IMR-90 (cell line): ENCODE results near the gene MOXD1.

Experiments
- POLR2A ChIP-seq: IDR thresholded peaks from 2 replicates; pipeline ENCODE4 v1.6.1; 2012; ENCODE audit warnings: mild to moderate bottlenecking, low read depth, low read length
- RAD21 ChIP-seq: IDR thresholded peaks from 2 replicates; pipeline ENCODE4 v1.6.1; 2012; ENCODE audit warnings: low read length, improper control_type of control experiment
- RCOR1 ChIP-seq: IDR thresholded peaks from 2 replicates; pipeline ENCODE4 v1.6.1; 2012; ENCODE audit warnings: mild to moderate bottlenecking, low read length, improper control_type of control experiment; ENCODE audit not compliant: insufficient replicate concordance
- RFX5 ChIP-seq: IDR thresholded peaks from 2 replicates; pipeline ENCODE4 v1.8.0; 2012; ENCODE audit warnings: low read depth, mild to moderate bottlenecking, low read length, moderate library complexity
- SMC3 ChIP-seq: fragments of 150-350 bp; IDR thresholded peaks from 2 replicates; pipeline ENCODE4 v1.6.1; 2016; ENCODE audit warnings: low read depth, mild to moderate bottlenecking, antibody characterized with exemption, low read length, moderate library complexity
- TF ChIP-seq, protein P1 (sequence below): conservative IDR thresholded peaks from 2 replicates; pipeline ENCODE4 v1.5.1; 2012; ENCODE audit warnings: mild to moderate bottlenecking, low read depth, low read length, improper control_type of control experiment

DNA sequence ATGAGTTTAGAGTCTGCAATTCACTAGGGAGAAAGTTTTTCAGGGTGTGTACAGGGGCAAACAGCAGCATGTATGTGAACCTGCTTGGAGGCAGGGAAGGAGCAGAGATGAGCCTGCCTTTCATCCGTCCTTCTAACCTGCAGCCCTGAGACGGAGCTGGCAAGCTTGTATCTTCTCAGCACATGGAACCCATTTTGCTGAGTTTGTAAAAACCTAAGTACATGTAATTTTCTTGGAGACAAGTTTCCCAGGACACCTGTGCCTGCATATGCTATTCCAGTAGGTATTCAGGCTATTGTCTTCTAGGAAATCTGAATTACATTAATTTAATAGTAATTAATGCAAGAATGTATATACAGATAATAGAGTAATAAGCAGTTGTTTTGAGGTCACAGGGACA is 28.8 kb upstream of the MOXD1 start:
- TF ChIP-seq, protein P1, sequence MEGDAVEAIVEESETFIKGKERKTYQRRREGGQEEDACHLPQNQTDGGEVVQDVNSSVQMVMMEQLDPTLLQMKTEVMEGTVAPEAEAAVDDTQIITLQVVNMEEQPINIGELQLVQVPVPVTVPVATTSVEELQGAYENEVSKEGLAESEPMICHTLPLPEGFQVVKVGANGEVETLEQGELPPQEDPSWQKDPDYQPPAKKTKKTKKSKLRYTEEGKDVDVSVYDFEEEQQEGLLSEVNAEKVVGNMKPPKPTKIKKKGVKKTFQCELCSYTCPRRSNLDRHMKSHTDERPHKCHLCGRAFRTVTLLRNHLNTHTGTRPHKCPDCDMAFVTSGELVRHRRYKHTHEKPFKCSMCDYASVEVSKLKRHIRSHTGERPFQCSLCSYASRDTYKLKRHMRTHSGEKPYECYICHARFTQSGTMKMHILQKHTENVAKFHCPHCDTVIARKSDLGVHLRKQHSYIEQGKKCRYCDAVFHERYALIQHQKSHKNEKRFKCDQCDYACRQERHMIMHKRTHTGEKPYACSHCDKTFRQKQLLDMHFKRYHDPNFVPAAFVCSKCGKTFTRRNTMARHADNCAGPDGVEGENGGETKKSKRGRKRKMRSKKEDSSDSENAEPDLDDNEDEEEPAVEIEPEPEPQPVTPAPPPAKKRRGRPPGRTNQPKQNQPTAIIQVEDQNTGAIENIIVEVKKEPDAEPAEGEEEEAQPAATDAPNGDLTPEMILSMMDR: no peak
- no peak for TF ChIP-seq POLR2A
- TF ChIP-seq RAD21: no peak
- TF ChIP-seq RFX5: no peak
- no peak for TF ChIP-seq SMC3
- no peak for TF ChIP-seq RCOR1
